SU-DHL-6 (cell line): ENCODE results near the gene PRAC2.

Experiments used
- EZH2phosphoT487 ChIP-seq: fragments of 200-600 bp; sonication (generic), shearing (Covaris generic); conservative IDR thresholded peaks from 2 replicates; pipeline ENCODE4 v1.6.1; 2018; ENCODE audit warnings: mild to moderate bottlenecking, antibody characterized with exemption, low read length, moderate library complexity, mixed read lengths
- TF ChIP-seq, protein P1 (sequence below): fragments of 200-600 bp; sonication (generic); IDR thresholded peaks from one replicate; pipeline ENCODE4 v1.5.1; 2017; ENCODE audit warnings: antibody characterized with exemption, mild to moderate bottlenecking, low read length, moderate library complexity; ENCODE audit not compliant: insufficient read depth, poor library complexity, severe bottlenecking

DNA sequence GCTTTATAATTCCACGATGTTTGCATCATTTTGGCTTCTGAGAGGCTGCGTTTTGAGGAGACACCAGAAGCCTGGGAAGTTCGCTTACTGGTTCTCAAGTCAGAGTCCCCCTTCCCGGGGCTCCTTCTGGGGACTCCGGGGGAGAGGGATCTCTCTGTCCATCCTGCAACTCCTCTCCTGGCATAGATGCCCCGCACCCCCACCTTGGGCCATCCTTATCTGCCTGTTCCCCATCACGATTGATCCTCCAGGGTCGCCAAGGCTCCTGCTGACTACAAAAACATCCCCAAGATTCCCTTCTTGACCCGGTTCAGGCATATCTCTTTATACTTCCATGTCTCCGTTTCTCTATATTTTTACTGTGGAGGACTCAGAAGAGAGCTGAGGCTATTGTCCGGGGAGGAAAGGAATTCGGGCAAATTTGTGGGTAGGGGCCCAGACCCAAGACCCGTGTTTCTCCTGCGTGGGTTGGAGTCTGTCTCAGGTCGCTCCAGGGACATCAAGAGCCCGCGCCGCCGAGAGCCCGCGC, 24.0 kb downstream of the PRAC2 start:
- TF ChIP-seq, protein P1, sequence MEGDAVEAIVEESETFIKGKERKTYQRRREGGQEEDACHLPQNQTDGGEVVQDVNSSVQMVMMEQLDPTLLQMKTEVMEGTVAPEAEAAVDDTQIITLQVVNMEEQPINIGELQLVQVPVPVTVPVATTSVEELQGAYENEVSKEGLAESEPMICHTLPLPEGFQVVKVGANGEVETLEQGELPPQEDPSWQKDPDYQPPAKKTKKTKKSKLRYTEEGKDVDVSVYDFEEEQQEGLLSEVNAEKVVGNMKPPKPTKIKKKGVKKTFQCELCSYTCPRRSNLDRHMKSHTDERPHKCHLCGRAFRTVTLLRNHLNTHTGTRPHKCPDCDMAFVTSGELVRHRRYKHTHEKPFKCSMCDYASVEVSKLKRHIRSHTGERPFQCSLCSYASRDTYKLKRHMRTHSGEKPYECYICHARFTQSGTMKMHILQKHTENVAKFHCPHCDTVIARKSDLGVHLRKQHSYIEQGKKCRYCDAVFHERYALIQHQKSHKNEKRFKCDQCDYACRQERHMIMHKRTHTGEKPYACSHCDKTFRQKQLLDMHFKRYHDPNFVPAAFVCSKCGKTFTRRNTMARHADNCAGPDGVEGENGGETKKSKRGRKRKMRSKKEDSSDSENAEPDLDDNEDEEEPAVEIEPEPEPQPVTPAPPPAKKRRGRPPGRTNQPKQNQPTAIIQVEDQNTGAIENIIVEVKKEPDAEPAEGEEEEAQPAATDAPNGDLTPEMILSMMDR: no peak
- no peak for TF ChIP-seq EZH2phosphoT487
